ENCODE measurements around the gene C1orf116. TPM values are rescaled to one million over a fixed set of nuclear protein-coding genes. Genes with fewer than 3 reads are reported as not detected.
A peak's percentile ranks its signal among the peaks of the same experiment; 100 is the strongest.

The C1orf116 gene
- total RNA-seq, 4 donors from 2014 or later = 52.8 to 173 (median 86.4) TPM

- peaks cover 0 to 12% (median 0%) of the 10 kb centered on the region in 4 donors for H3K27me3 ChIP-seq
- no peaks in the 10 kb centered on the region for H3K36me3 ChIP-seq
- H3K4me3 ChIP-seq = no peak overlapping the region
- H3K27ac ChIP-seq = peak overlapping the region in 2 of 4 donors; percentile 97 to 98
- no peak for DNase-seq
- no peaks in the 10 kb centered on the region for H3K9me3 ChIP-seq
- WGBS, 2 donors = 71 to 75% methylated on average over 4 of the region's 4 CpGs
- peaks cover 0 to 17% (median 0%) of the 10 kb centered on the region in 3 donors for H3K4me1 ChIP-seq
- TF ChIP-seq POLR2A (IDR thresholded peaks at IDR 0.05) (no peak), CTCF (IDR thresholded peaks at IDR 0.05) (no peak)
- intact Hi-C loops (cut with DNase I) = no loop called here
Measured at GRCh38 chr1:207035877-207036551, 3.5 kb upstream of the C1orf116 start.

- peaks cover 0 to 12% (median 0%) of the 10 kb centered on the region in 4 donors for H3K27me3 ChIP-seq
- intact Hi-C loops (cut with DNase I) = no loop called here
- H3K4me3 ChIP-seq = no peak overlapping the region
- TF ChIP-seq CTCF (IDR thresholded peaks at IDR 0.05) = no peak
- TF ChIP-seq POLR2A (IDR thresholded peaks at IDR 0.05) = no peak
- no peaks in the 10 kb centered on the region for H3K9me3 ChIP-seq
- no peak for DNase-seq
- H3K27ac ChIP-seq = peak overlapping the region in 3 of 4 donors; percentile 44 to 98 (median 97)
- no peaks in the 10 kb centered on the region for H3K36me3 ChIP-seq
- H3K4me1 ChIP-seq = peaks cover 0 to 28% (median 0%) of the 10 kb centered on the region in 3 donors
Measured at GRCh38 chr1:207034998-207035397, 2.4 kb upstream of the C1orf116 start.

- Histone ChIP-seq H3K36me3 (no peaks in the 10 kb centered on the region), H3K27ac (peak overlapping the region; percentile 85 to 98 (median 96)), H3K4me1 (peaks cover 0 to 35% (median 0%) of the 10 kb centered on the region in 3 donors), H3K4me3 (no peak overlapping the region), H3K9me3 (no peaks in the 10 kb centered on the region), H3K27me3 (peaks cover 0 to 12% (median 0%) of the 10 kb centered on the region in 4 donors)
- no peak for TF ChIP-seq POLR2A (IDR thresholded peaks at IDR 0.05)
- TF ChIP-seq CTCF (IDR thresholded peaks at IDR 0.05) = no peak
- intact Hi-C loops (cut with DNase I) = no loop called here
- 46 to 58% methylated on average over 1 of the region's 1 CpG for WGBS, 2 donors
- no peak for DNase-seq
Measured at GRCh38 chr1:207034208-207034607, 1.7 kb upstream of the C1orf116 start.

- peak overlapping the region in 1 of 4 donors; percentile 2 for H3K4me3 ChIP-seq
Measured at GRCh38 chr1:207033302-207033701, 746 bp upstream of the C1orf116 start.

GRCh38 chr1:207031632-207032264 is 808 bp downstream of the C1orf116 start:
- Histone ChIP-seq H3K4me1 (peaks cover 0 to 60% (median 0%) of the 10 kb centered on the region in 3 donors), H3K4me3 (peak overlapping the region; percentile 48 to 55 (median 52)), H3K36me3 (no peaks in the 10 kb centered on the region), H3K27me3 (peaks cover 0 to 12% (median 0%) of the 10 kb centered on the region in 4 donors), H3K27ac (peak overlapping the region; percentile 85 to 98 (median 96)), H3K9me3 (no peaks in the 10 kb centered on the region)
- TF ChIP-seq CTCF (IDR thresholded peaks at IDR 0.05) (no peak), POLR2A (IDR thresholded peaks at IDR 0.05) (peak in 3 of 4 donors; percentile 52 to 72 (median 64))
- 36 to 48% methylated on average over 7 of the region's 7 CpGs for WGBS, 2 donors
- intact Hi-C loops (cut with DNase I) = no loop called here
- no peak for DNase-seq

More at GRCh38 chr1:207033302-207033701, 746 bp upstream of the C1orf116 start:
- WGBS, 2 donors = 46% methylated on average over 1 to 2 of the region's 2 CpGs
- DNase-seq = no peak
- Histone ChIP-seq H3K9me3 (no peaks in the 10 kb centered on the region), H3K4me1 (peaks cover 0 to 44% (median 0%) of the 10 kb centered on the region in 3 donors), H3K27me3 (peaks cover 0 to 12% (median 0%) of the 10 kb centered on the region in 4 donors), H3K27ac (peak overlapping the region; percentile 85 to 98 (median 96)), H3K36me3 (no peaks in the 10 kb centered on the region)
- no peak for TF ChIP-seq POLR2A (IDR thresholded peaks at IDR 0.05)
- intact Hi-C loops (cut with DNase I) = no loop called here
